GM12891 (cell line): ENCODE data around the gene ADD2.
"Not testable (repeated sequence)": the region's sequence is repeated elsewhere in the genome, so short reads cannot be mapped to it uniquely, and the experiment has no call there.

Experiments
- DNase-seq: peaks from one replicate; pipeline ENCODE4 v3.0.0; 2011; ENCODE audit warnings: low spot score; ENCODE audit not compliant: insufficient read length
- FAIRE-seq: peaks from 2 replicates; lab custom pipeline; 2011; peaks lifted over from hg19 to GRCh38; lab: Jason Lieb, UNC
- PAX5 ChIP-seq: IDR thresholded peaks from 2 replicates; pipeline ENCODE4 v1.6.1; 2011; ENCODE audit warnings: low read length, moderate library complexity, mild to moderate bottlenecking; ENCODE audit not compliant: insufficient read depth, severe bottlenecking
- POLR2A ChIP-seq: IDR thresholded peaks from 2 replicates; pipeline ENCODE4 v1.6.1; 2011; ENCODE audit warnings: low read depth, low read length, control low read depth
- POLR2AphosphoS5 ChIP-seq: IDR thresholded peaks from 2 replicates; pipeline ENCODE4 v1.6.1; 2011; ENCODE audit warnings: low read depth, low read length, control low read depth
- POU2F2 ChIP-seq: IDR thresholded peaks from 2 replicates; pipeline ENCODE4 v1.6.1; 2011; ENCODE audit warnings: low read depth, mild to moderate bottlenecking, control low read depth, low read length, moderate library complexity
- SPI1 ChIP-seq: IDR thresholded peaks from 2 replicates; pipeline ENCODE4 v1.6.1; 2011; ENCODE audit warnings: low read depth, low read length, control low read depth
- TAF1 ChIP-seq: IDR thresholded peaks from 2 replicates; pipeline ENCODE4 v1.6.1; 2011; ENCODE audit warnings: low read depth, low read length, control low read depth

Gene ADD2

GRCh38 chr2:70752396-70752795, 15.6 kb downstream of the ADD2 start:
- TF ChIP-seq SPI1 (no peak), POLR2AphosphoS5 (no peak), POU2F2 (no peak), PAX5 (no peak), TAF1 (no peak), POLR2A (no peak)
- DNase-seq: no peak
- FAIRE-seq: no peak

DNA sequence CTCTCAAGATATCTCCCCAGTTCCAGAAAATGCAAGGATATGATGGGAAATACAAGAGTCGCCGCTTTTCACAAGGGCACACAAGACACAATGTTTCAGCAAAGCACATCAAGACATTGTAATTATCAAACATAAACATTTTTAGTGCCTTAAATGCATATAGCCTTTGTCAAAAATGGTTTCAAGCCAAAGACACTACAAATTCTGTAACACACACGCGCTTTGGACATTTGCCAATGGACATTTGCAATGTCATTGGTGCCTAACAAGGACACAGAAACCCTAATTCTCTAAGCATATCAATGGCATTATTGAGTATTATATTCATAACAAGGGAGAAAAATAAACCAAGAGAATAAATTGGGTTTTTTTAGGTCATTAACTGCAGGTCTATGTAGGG, 16.1 kb downstream of the ADD2 start:
- DNase-seq (no peak), FAIRE-seq (no peak)
- no peak for TF ChIP-seq POLR2A
- no peak for TF ChIP-seq SPI1
- TF ChIP-seq PAX5: no peak
- TF ChIP-seq POLR2AphosphoS5: no peak
- TF ChIP-seq TAF1: no peak
- no peak for TF ChIP-seq POU2F2

- FAIRE-seq (no peak), DNase-seq (no peak)
- no peak for TF ChIP-seq POLR2AphosphoS5
These were observed 17.7 kb downstream of the ADD2 start for GRCh38 chr2:70750320-70750719.

DNA sequence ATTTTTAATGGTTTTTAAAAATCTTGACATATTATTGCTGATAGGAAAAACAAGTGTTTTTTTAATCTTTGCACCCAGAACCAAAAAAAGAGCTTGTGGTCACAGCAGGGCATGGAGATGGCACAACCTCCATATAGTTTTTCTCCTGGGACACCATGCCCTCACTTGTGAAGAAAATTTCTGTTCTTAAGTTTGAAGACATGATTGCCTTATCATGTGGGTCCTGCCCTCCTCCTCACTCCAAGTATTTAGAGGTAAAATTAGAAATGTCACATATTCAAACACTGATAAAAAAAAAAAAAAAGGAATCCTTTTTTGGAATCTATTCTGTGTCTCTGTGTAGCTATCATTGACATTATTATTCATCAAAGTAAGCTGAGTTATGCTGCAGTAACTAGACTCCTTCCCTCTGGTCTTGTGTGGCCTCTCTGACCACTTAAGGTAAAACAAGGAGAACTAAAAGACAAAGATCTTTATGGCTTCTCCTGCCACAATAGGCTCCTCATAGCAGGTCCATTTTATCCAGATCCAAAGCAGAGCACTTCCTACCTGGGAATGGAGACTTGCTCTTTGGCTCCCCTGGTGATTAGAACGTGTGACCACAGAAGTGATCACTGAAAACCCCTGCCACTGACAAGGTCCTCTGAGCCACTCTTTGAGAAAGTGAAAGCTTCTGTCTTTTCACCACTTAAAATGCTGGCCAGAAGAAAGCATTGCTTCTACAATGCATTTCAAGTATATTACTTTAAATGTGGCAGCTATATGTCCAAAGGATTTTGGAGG, 19.8 kb downstream of the ADD2 start:
- TF ChIP-seq SPI1: no peak
- no peak for TF ChIP-seq TAF1
- TF ChIP-seq POU2F2: no peak
- no peak for TF ChIP-seq PAX5
- no peak for TF ChIP-seq POLR2A
- no peak for TF ChIP-seq POLR2AphosphoS5
- FAIRE-seq: no peak
- DNase-seq: no peak

GRCh38 chr2:70747284-70747683, 20.7 kb downstream of the ADD2 start:
- FAIRE-seq (no peak), DNase-seq (no peak)
- no peak for TF ChIP-seq POLR2A
- no peak for TF ChIP-seq POU2F2
- no peak for TF ChIP-seq SPI1
- TF ChIP-seq PAX5: no peak
- no peak for TF ChIP-seq POLR2AphosphoS5
- no peak for TF ChIP-seq TAF1

- TF ChIP-seq TAF1 (no peak), POU2F2 (no peak), PAX5 (no peak)
- FAIRE-seq (no peak), DNase-seq (no peak)
These were observed 21.7 kb downstream of the ADD2 start for GRCh38 chr2:70746094-70746974.

GRCh38 chr2:70745276-70745825, 22.6 kb downstream of the ADD2 start:
- no peak for DNase-seq
- TF ChIP-seq POLR2AphosphoS5: no peak
- TF ChIP-seq SPI1: no peak
- no peak for TF ChIP-seq PAX5
- no peak for TF ChIP-seq POU2F2
- no peak for TF ChIP-seq TAF1
- no peak for TF ChIP-seq POLR2A
- no peak for FAIRE-seq

DNA sequence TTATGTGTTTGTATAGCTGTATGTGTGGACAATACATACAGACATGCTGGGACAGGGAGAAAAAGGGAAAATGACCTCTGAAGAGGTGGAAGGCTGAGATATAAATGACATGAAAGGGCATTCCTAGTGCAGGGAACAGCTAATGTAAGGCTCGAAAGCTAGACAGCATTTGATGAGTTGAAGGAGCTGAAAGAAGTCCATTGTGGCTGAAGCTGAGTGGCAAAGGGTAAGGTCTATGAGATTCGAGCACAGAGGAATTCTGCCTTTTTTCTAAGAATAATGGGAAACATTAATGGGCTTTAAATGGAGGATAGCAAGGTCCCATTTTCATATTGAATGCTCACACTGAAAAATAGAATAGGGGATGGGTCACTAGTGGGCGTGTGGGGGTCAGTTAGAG, 23.6 kb downstream of the ADD2 start:
- FAIRE-seq (no peak), DNase-seq (no peak)
- TF ChIP-seq POLR2A (no peak), PAX5 (no peak), POLR2AphosphoS5 (no peak), POU2F2 (no peak), TAF1 (no peak), SPI1 (no peak)

DNA sequence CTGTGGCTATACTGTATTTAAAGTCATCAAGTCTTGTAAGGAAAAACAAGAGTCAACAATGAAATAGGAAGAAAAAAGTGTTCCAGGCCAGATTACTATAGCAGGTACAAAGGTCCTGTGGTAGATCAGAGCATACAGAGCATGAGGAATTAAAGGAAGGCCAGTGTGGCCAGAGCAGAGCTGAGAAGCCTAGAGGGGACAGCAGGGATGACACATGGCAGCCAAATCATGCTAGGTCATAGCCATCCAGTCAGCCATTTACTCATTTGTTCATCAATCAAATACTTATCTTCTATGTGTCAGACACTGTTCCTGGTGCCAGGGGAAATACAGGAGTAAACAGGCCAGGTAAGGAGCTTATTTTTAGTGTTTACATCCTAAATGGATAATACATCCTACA, 24.3 kb downstream of the ADD2 start:
- no peak for DNase-seq
- TF ChIP-seq POLR2A: no peak
- TF ChIP-seq PAX5: no peak
- no peak for TF ChIP-seq POLR2AphosphoS5
- TF ChIP-seq TAF1: no peak
- TF ChIP-seq SPI1: no peak
- TF ChIP-seq POU2F2: no peak
- no peak for FAIRE-seq

DNA sequence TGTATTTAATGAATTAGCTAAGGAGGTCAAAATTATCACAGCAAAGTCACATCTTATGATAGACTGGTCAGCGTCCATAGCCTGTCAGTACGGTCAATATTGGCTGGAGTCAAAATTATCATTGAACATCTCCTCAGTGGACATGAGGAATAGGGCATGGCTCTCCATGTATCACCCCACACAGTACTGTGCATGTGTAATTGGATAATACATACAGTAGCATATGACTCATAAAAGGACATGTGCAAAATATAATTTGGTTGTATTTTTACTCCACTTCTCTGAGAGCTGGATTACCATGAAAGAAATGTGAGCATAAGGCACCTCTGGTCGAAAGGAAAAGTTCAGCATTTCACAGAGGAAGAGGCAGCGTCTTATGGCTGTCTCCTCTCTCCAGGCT, 24.9 kb downstream of the ADD2 start:
- DNase-seq (no peak), FAIRE-seq (no peak)
- TF ChIP-seq PAX5: no peak
- no peak for TF ChIP-seq POLR2A
- TF ChIP-seq POLR2AphosphoS5: no peak
- TF ChIP-seq SPI1: no peak
- no peak for TF ChIP-seq TAF1
- TF ChIP-seq POU2F2: no peak

GRCh38 chr2:70739492-70739891, 28.5 kb downstream of the ADD2 start:
- not testable (repeated sequence) for DNase-seq, FAIRE-seq
